C4-2B (cell line): ENCODE results near the gene AEBP1.

Experiments
- H3K27ac ChIP-seq: fragments of 450-650 bp; 2 replicates; pipeline ENCODE4 v1.5.1; 2017
- CTCF ChIP-seq: fragments of 450-650 bp; conservative IDR thresholded peaks from 2 replicates; pipeline ENCODE4 v1.5.1; 2017; ENCODE audit warnings: mild to moderate bottlenecking
- ZFX ChIP-seq: fragments of 450-650 bp; IDR thresholded peaks from 2 replicates; pipeline ENCODE4 v1.6.1; 2017

The AEBP1 gene

GRCh38 chr7:44162179-44162578 is 58.0 kb downstream of the AEBP1 start:
- H3K27ac ChIP-seq = no peak overlapping the region
- TF ChIP-seq ZFX = no peak
- no peak for TF ChIP-seq CTCF

- H3K27ac ChIP-seq = no peak overlapping the region
Observed at GRCh38 chr7:44162785-44163395, 58.7 kb downstream of the AEBP1 start.

GRCh38 chr7:44163591-44163990 is 59.4 kb downstream of the AEBP1 start:
- TF ChIP-seq CTCF = no peak
- no peak for TF ChIP-seq ZFX
- no peak overlapping the region for H3K27ac ChIP-seq

More at GRCh38 chr7:44162785-44163395, 58.7 kb downstream of the AEBP1 start:
- TF ChIP-seq ZFX = no peak
- no peak for TF ChIP-seq CTCF
